Measurements from ENCODE around the gene KIF3B.
"Not testable (repeated sequence)": the region's sequence is repeated elsewhere in the genome, so short reads cannot be mapped to it uniquely, and the experiment has no call there.

KIF3B gene

DNA sequence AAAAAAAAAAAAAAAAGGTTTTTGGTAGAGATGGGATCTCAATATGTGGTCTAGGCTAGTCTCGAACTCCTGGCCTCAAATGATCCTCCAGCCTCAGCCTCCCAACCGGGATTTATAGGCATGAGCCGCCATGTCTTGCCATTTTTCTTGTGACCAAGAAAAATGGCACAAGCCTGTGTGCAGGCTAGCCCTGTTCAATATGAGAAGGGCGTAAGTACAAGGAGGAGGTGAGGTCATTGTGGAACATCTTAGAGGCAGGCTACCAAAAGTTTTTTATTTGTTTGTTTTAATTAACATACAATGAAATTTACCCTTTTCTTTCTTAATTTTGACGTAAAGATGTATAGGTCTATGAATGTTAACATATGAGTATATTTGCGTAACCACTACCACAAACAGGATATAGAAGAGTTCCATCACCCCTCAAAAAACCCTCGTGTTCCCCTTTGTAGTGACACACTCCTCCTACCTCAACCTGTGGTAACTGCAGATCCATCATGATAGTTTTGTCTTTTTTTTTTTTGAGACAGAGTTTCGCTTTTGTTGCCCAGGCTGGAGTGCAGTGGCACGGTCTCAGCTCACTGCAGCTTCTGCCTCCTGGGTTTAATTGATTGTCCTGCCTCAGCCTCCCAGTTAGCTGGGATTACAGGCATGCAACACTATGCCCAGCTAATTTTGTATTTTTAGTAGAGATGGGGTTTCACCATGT lies 28.3 kb upstream of the KIF3B start:
- no peak for DNase-seq

DNA sequence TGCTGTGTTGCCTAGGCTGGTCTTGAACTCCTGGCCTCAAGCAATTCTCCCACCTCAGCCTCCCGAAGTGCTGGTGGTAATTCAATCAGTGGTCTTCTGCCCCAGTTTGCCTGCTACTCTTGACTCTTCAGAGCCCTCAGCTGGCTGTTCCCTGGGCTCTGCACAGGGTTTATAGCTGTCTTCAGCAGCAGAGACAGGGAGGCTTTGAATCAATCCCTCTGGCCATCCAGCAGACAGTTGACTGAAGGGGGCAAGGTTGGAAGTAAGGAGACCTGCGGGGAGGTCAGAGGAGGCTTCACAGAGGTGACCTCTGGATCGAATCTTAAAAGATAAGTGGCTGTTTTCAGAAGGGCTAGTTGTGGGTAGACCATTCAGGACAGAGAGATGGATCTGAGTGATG lies 26.0 kb upstream of the KIF3B start:
- DNase-seq, result no peak

- DNase-seq, result no peak
These were observed 25.3 kb upstream of the KIF3B start for GRCh38 chr20:32252189-32252588.

- DNase-seq, result not testable (repeated sequence)
These were observed 16.5 kb upstream of the KIF3B start for GRCh38 chr20:32260973-32261372.

DNA sequence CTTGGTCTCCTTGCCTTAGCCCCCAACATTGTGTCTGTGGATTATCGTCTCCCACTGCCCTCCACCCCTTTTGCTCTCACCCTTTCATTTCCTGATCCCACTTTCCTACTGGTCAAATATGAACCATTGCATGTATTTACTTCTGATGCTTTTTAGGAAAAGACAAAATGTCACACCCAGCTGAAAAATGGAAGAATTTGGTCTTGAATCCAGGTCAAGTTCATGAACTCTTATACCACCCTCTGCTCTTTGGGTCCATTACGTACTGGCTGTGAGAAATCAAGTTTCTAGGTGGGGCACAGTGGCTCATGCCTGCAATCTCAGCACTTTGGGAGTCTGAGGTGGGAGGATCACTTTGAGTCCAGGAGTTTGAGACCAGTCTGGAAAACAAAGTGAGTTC lies 15.8 kb upstream of the KIF3B start:
- no peak for DNase-seq

DNA sequence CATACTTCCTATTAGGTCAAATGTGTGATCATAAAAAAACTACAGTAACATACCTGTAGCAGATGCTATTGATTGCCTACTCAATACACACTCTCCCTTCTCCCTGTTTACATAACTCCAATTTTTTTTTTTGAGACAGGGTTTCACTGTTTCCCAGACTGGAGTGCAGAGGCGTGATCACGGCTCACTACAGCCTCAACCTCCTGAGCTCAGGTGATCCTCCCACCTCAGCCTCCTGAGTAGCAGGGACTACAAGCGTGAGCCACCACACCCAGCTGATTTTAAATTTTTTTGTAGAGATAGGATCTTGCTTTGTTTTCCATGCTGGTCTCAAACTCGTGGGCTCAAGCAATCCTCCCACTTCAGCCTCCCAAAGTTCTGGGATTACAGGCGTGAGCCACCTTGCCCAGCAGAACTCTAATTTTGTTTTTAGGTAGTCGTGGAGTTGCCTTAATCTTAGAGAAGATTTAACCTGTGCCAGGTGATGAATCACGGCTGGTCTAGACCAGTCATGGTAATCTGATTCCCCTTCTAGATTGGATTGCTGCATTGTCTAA lies 14.0 kb upstream of the KIF3B start:
- no peak for DNase-seq

GRCh38 chr20:32271620-32272019 lies 5.8 kb upstream of the KIF3B start:
- no peak for DNase-seq

- DNase-seq, result no peak
These were observed 3.1 kb upstream of the KIF3B start for GRCh38 chr20:32274359-32274758.

GRCh38 chr20:32275163-32275562 lies 2.3 kb upstream of the KIF3B start:
- DNase-seq, result not testable (repeated sequence)

DNA sequence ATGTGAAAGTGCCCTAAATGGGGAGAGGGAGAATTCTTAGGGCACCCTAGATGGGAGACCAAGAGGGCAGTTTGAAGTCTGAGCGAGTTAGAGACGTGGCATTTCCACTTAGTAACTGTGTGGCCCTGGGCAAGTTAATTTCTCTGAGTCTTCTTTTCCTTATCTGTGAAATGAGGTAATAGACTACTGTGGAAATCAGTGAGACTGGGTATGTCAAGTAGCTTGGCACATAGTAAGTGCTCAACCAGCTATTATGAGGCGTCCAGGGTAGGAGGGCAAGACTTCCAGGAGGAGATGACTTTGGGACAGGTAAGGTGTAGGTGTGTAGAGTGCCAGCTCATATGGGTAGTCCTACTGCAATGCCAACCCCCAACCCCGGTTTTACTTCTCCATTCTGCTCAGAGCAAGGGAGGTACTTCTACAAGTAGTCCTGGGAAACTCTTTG lies 770 bp downstream of the KIF3B start:
- no peak for DNase-seq

GRCh38 chr20:32281711-32282110 lies 4.3 kb downstream of the KIF3B start:
- DNase-seq, result no peak

DNA sequence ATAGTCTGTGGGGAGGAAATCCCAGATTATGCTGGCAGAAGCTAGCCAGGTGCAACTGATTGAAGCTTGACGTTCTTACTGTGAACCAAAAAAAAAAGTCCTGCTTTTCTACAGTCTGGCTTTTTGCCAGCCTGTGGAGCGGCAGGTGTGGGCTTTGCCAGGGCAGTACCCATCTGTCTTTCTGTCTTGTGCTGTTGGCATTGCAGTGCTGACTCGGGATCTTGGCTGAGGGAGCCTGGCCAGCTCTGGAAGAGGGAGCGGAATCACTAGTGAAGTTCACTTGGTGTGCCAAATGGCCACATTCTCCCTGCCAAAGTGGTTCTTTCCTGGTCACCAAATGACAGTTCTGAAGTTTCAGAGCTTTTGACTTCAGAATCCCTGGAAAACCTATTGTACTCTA lies 5.0 kb downstream of the KIF3B start:
- DNase-seq, result no peak

DNA sequence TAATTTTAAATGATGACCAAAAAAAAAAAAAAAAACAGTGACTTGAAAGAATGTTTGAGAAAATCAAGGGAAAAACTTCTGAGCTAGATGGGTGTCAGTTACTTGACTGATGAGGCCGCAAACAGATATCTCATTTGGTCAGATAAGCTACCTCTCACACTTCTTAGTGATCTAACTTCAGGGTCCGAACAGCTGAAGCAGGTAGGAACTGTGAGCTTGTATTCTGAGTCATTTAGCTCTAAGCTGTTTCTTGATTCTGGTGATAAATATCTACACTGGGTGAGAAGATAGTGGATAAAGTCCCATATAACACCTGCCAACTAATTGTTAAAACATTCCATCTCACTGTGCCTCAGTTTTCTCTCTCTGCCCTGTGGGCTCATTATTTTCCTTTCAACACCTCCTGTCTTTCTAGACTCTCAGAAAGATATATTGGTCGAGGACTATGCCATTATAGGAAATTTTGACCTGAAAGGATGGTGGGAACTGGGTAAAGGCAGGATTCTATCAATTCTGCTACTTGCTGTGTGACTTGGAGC lies 7.7 kb downstream of the KIF3B start:
- DNase-seq, result no peak

DNA sequence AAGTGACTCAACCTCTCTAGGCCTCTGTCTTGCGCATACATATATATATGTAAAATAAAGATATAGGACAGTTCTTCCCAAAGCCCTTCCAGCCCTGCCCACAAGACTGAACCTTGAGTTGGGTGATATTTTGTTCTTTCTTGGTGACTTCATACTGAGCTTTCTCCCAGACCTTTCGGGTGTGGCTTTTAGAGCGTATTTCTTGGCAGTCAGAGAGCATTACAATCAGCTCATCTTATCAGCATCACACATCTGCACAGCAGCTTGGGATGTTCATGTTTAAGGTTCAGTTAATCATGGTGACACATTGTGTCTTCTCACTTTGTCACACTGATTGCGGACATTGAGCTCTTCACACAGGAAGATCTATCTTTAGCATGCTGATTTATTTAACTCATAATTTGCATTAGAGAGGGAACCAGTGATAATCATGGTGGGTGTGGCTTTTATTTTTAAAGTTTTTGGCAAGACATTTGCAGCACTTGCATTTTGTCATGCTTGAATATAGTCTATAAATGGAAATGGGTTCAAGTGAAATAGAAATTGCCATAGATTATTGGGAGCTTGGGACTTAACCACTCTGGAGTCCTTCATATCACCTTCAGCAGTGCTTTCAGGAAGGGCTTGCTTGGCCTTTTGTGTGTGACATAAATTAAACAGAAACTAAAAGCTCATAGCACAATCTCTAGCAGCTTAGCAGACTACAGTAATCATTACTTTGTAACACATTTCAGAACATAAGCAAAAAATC lies 8.3 kb downstream of the KIF3B start:
- DNase-seq, result no peak

- DNase-seq, result no peak
These were observed 9.8 kb downstream of the KIF3B start for GRCh38 chr20:32287231-32287638.

GRCh38 chr20:32288225-32288849 lies 10.9 kb downstream of the KIF3B start:
- DNase-seq, result no peak

- DNase-seq, result not testable (repeated sequence)
These were observed 11.8 kb downstream of the KIF3B start for GRCh38 chr20:32289299-32289660.

DNA sequence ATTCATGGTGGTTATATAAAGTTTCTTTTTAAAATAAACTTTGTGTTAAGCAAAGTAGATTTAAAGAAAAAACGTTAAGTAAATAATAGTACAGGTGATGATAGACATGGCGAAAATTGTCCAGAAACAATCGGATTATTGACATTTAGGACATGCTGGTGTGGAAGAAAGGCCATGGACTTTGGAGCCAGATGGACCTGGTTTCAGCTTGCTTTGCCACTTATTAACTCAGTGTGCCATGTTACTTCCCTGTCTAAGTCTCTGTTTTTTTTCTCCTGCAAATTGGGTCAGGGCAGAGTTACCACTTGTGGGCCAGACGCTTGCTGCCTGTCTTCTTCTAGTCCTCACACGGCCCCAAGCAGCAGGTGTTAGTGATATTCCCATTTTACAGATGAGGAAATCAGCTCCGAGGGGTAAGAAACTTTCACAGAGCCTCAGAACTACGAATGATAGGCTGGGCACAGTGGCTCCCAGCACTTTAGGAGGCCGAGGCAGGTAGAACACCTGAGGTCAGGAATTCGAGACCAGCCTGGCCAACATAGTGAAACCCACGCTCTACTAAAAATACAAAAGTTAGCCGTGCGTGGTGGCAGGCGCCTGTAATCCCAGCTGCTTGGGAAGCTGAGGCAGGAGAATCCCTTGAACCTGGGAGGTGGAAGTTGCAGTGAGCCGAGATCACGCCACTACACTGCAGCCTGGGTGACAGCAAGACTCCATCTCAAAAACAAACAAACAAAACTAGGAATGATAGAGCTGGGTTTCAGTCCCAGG lies 12.4 kb downstream of the KIF3B start:
- no peak for DNase-seq

GRCh38 chr20:32291166-32291565 lies 13.7 kb downstream of the KIF3B start:
- DNase-seq, result no peak

DNA sequence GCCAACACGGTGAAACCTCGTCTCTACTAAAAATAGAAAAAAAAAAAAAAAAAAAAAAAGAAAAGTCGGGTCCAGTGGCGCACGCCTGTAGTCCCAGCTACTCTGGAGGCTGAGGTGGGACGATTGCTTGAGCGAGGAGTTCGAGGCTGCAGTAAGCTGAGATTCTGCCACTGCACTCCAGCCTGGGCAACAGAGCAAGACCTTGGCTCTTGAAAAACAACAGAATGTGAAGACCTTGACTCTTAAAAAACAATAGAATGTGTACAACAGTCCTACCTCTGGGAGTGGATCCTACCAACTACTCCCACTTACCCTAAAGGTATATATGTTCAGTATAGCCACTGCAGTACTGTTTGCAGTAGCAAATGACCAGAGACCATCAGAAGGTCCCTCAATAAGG lies 15.1 kb downstream of the KIF3B start:
- DNase-seq, result no peak

GRCh38 chr20:32294071-32294470 lies 16.6 kb downstream of the KIF3B start:
- DNase-seq, result peak in 1 of 2 experiments; percentile 42

GRCh38 chr20:32296412-32296811 lies 19.0 kb downstream of the KIF3B start:
- no peak for DNase-seq
